SK-N-SH (cell line): Measurements from ENCODE around the gene IRX3. TPM values are rescaled to one million over a fixed set of nuclear protein-coding genes. Genes with fewer than 3 reads are reported as not detected.

Experiments
- CTCF ChIA-PET: fragments of 300-600, 350-600 bp; formaldehyde crosslinking; extraction: SDS; loops from one replicate; lab custom pipeline; 2021; lab: Yijun Ruan, JAX
- POLR2A ChIA-PET: fragments of 350-600 bp; sonication (Branson Sonifier 250); formaldehyde crosslinking; extraction: SDS; loops from one replicate; lab custom pipeline; 2020; ENCODE audit warnings: antibody characterized with exemption, inconsistent platforms; lab: Yijun Ruan, JAX
- DNase-seq: peaks from one replicate; pipeline ENCODE4 v3.0.0; 2012
- H2AFZ ChIP-seq: fragments of 200-600 bp; sonication (generic); 2 replicates; pipeline ENCODE4 v1.8.1; 2016; ENCODE audit warnings: antibody characterized with exemption, mild to moderate bottlenecking, low read depth
- H3F3A ChIP-seq: fragments of 200-600 bp; sonication (generic); replicated peaks from 2 replicates; pipeline ENCODE3; 2016; ENCODE audit warnings: antibody characterized with exemption, mild to moderate bottlenecking; ENCODE audit not compliant: insufficient read depth
- H3K27ac ChIP-seq, 2 experiments: fragments of 200-500 bp in 1 of 2; fragments of 200-600 bp in 1 of 2; sonication (Bioruptor generic) in 1 of 2; sonication (generic), shearing (Covaris generic) in 1 of 2; 2 replicates each; pipeline versions ENCODE4 v1.5.1 to v1.6.1; 2014 to 2016; ENCODE audit warnings: low read depth in 2 of 2, inconsistent platforms in 1 of 2, low read length in 1 of 2, mild to moderate bottlenecking in 1 of 2, mixed read lengths in 1 of 2
- H3K27me3 ChIP-seq: fragments of 200-600 bp; sonication (generic), shearing (Covaris generic); 2 replicates; pipeline ENCODE4 v1.6.1; 2016; ENCODE audit warnings: mixed run types; ENCODE audit not compliant: insufficient read depth
- H3K36me3 ChIP-seq, 2 experiments: fragments of 200-500 bp in 1 of 2; fragments of 200-600 bp in 1 of 2; sonication (Bioruptor generic) in 1 of 2; sonication (generic) in 1 of 2; replicated peaks in 1 of 2; 2 replicates each; pipeline versions ENCODE3 to v1.5.1; 2014 to 2016; ENCODE audit warnings: low read length in 1 of 2, mild to moderate bottlenecking in 1 of 2; ENCODE audit not compliant: insufficient read depth in 2 of 2, control insufficient read depth in 1 of 2
- H3K4me1 ChIP-seq, 2 experiments: fragments of 200-500 bp in 1 of 2; fragments of 200-600 bp in 1 of 2; sonication (Bioruptor generic) in 1 of 2; sonication (generic), shearing (Covaris generic) in 1 of 2; 2 replicates each; pipeline versions ENCODE4 v1.5.1 to v1.6.1; 2014 to 2016; ENCODE audit warnings: low read depth in 1 of 2, low read length in 1 of 2, mixed run types in 1 of 2; ENCODE audit not compliant: insufficient read depth in 2 of 2, control insufficient read depth in 1 of 2
- H3K4me2 ChIP-seq: fragments of 200-600 bp; sonication (generic), shearing (Covaris generic); 2 replicates; pipeline ENCODE4 v1.6.1; 2017; ENCODE audit warnings: mixed run types
- H3K4me3 ChIP-seq, 2 experiments: fragments of 200-500 bp in 1 of 2; fragments of 200-600 bp in 1 of 2; sonication (Bioruptor generic) in 1 of 2; sonication (generic), shearing (Covaris generic) in 1 of 2; 2 replicates each; pipeline versions ENCODE4 v1.5.1 to v1.8.1; 2014 to 2016; ENCODE audit warnings: low read depth in 2 of 2, inconsistent platforms in 1 of 2, low read length in 1 of 2, mild to moderate bottlenecking in 1 of 2, mixed read lengths in 1 of 2, moderate library complexity in 1 of 2
- H3K79me2 ChIP-seq: fragments of 200-600 bp; sonication (generic); 2 replicates; pipeline ENCODE4 v1.8.1; 2017; ENCODE audit warnings: mild to moderate bottlenecking; ENCODE audit not compliant: insufficient read depth
- H3K9ac ChIP-seq: fragments of 200-600 bp; sonication (generic); 2 replicates; pipeline ENCODE4 v1.6.1; 2017; ENCODE audit warnings: mixed run types
- H3K9me2 ChIP-seq: fragments of 200-600 bp; sonication (generic); 2 replicates; pipeline ENCODE4 v1.6.1; 2017; ENCODE audit warnings: mixed run types
- H3K9me3 ChIP-seq: fragments of 200-600 bp; sonication (generic); 2 replicates; pipeline ENCODE4 v1.6.1; 2017; ENCODE audit warnings: mixed run types, mild to moderate bottlenecking, moderate library complexity
- H4K20me1 ChIP-seq: fragments of 200-600 bp; sonication (generic); 2 replicates; pipeline ENCODE4 v1.6.1; 2017; ENCODE audit warnings: mild to moderate bottlenecking, mixed run types; ENCODE audit not compliant: insufficient read depth
- CTCF ChIP-seq: fragments of 200-600 bp; sonication (generic); IDR thresholded peaks from 2 replicates; pipeline ENCODE4 v1.6.1; 2017; ENCODE audit warnings: antibody characterized with exemption, mild to moderate bottlenecking, moderate library complexity
- ELF1 ChIP-seq: IDR thresholded peaks from 2 replicates; pipeline ENCODE4 v1.4.0; 2012
- EZH2phosphoT487 ChIP-seq: fragments of 200-600 bp; sonication (generic); IDR thresholded peaks from 2 replicates; pipeline ENCODE4 v1.6.1; 2017; ENCODE audit warnings: low read depth, mixed run types, mild to moderate bottlenecking, antibody characterized with exemption, moderate library complexity, borderline replicate concordance
- FOXM1 ChIP-seq: IDR thresholded peaks from 2 replicates; pipeline ENCODE4 v1.4.0; 2012; ENCODE audit warnings: low read depth, mild to moderate bottlenecking
- GATA2 ChIP-seq: sonication (generic); formaldehyde crosslinking; IDR thresholded peaks from 2 replicates; pipeline ENCODE4 v1.5.0; 2020; ENCODE audit warnings: mild to moderate bottlenecking, missing genetic modification reagents
- IRF3 ChIP-seq: fragments of 150-350 bp; IDR thresholded peaks from 2 replicates; pipeline ENCODE4 v1.6.1; 2016; ENCODE audit warnings: mild to moderate bottlenecking, low read depth, low read length
- JUND ChIP-seq: IDR thresholded peaks from 2 replicates; pipeline ENCODE4 v1.4.0; 2012
- MAX ChIP-seq: IDR thresholded peaks from 2 replicates; pipeline ENCODE4 v1.4.0; 2012; ENCODE audit warnings: low read depth
- MEF2A ChIP-seq: IDR thresholded peaks from 2 replicates; pipeline ENCODE4 v1.4.0; 2012; ENCODE audit warnings: low read depth, borderline replicate concordance
- MXI1 ChIP-seq: IDR thresholded peaks from 2 replicates; pipeline ENCODE4 v1.6.1; 2012; ENCODE audit warnings: mild to moderate bottlenecking, low read depth, low read length, improper control_type of control experiment
- NFIC ChIP-seq: IDR thresholded peaks from 2 replicates; pipeline ENCODE4 v1.4.0; 2012; ENCODE audit warnings: borderline replicate concordance
- NRF1 ChIP-seq: IDR thresholded peaks from 2 replicates; pipeline ENCODE4 v1.6.1; 2012; ENCODE audit warnings: low read depth, mild to moderate bottlenecking, low read length
- PBX3 ChIP-seq: IDR thresholded peaks from 2 replicates; pipeline ENCODE4; 2012
- POLR2AphosphoS5 ChIP-seq: IDR thresholded peaks from 2 replicates; pipeline ENCODE4 v1.6.1; 2012; ENCODE audit warnings: low read depth, low read length
- RAD21 ChIP-seq: IDR thresholded peaks from 2 replicates; pipeline ENCODE4 v1.6.1; 2012; ENCODE audit warnings: mild to moderate bottlenecking, low read length
- RCOR1 ChIP-seq: fragments of 150-350 bp; IDR thresholded peaks from 2 replicates; pipeline ENCODE4 v1.6.1; 2017; ENCODE audit warnings: antibody characterized with exemption, low read length
- RFX5 ChIP-seq: IDR thresholded peaks from 2 replicates; pipeline ENCODE4 v1.6.1; 2012; ENCODE audit warnings: mild to moderate bottlenecking, improper control_type of control experiment, low read length
- RXRA ChIP-seq: IDR thresholded peaks from 2 replicates; pipeline ENCODE4 v1.4.0; 2012; ENCODE audit warnings: low read depth, mild to moderate bottlenecking, borderline replicate concordance
- SIN3A ChIP-seq: IDR thresholded peaks from 2 replicates; pipeline ENCODE4 v1.6.1; 2012; ENCODE audit warnings: low read depth, mild to moderate bottlenecking, low read length, moderate library complexity, borderline replicate concordance
- SMC3 ChIP-seq: IDR thresholded peaks from 2 replicates; pipeline ENCODE4 v1.6.1; 2012; ENCODE audit warnings: low read depth, low read length, improper control_type of control experiment
- USF2 ChIP-seq: fragments of 150-350 bp; IDR thresholded peaks from 2 replicates; pipeline ENCODE4 v1.6.1; 2017; ENCODE audit warnings: antibody characterized with exemption, low read length, low read depth, borderline replicate concordance
- YY1 ChIP-seq: IDR thresholded peaks from 2 replicates; pipeline ENCODE4 v1.4.0; 2012; ENCODE audit warnings: low read depth, mild to moderate bottlenecking
- ZBTB33 ChIP-seq: IDR thresholded peaks from 2 replicates; pipeline ENCODE4 v1.4.0; 2012; ENCODE audit warnings: low read depth, borderline replicate concordance
- WGBS: methylation state at CpG from one replicate; pipeline ENCODE4 v1.1.6; 2017; ENCODE audit warnings: low lambda C conversion rate; 5-methylcytosine and 5-hydroxymethylcytosine counted together
- polyA plus RNA-seq, 3 experiments: library from polyadenylated mRNA; depleted of rRNA; stranded (reverse); fragments of >200 nt; gene quantifications; 2 replicates each; pipeline ENCODE4 v1.2.3, GENCODE V29; 2012

The IRX3 gene
- polyA plus RNA-seq, 1 of the 3 experiments (the other 2 are of a cell fraction), result 7.1 TPM

- TF ChIP-seq JUND (no peak), PBX3 (no peak), RXRA (no peak), GATA2 (CRISPR knock-in tag) (no peak), YY1 (no peak), EZH2phosphoT487 (no peak), ELF1 (no peak)
- TF ChIP-seq, all 33 proteins: peak for 0
Measured at GRCh38 chr16:54331241-54332002, 44.8 kb upstream of the IRX3 start (continued).

- ChIA-PET POLR2A (no interaction called here), CTCF (no interaction called here)
- Histone ChIP-seq H2AFZ (no peak overlapping the region), H3K4me2 (no peak overlapping the region)
- TF ChIP-seq RAD21 (no peak), CTCF (no peak), MXI1 (no peak), ZBTB33 (no peak), IRF3 (no peak), MAX (no peak), SMC3 (no peak), USF2 (no peak), MEF2A (no peak), NFIC (no peak), FOXM1 (no peak), RCOR1 (no peak), ELF1 (no peak), POLR2AphosphoS5 (no peak), RFX5 (no peak), NRF1 (no peak), SIN3A (no peak), PBX3 (no peak)
- TF ChIP-seq, all 33 proteins: peak for 0
- no peaks in the 10 kb centered on the region for H3K4me1 ChIP-seq
- no peaks in the 10 kb centered on the region for H3K9me3 ChIP-seq
- no peaks in the 10 kb centered on the region for H3F3A ChIP-seq
- no peaks in the 10 kb centered on the region for H3K27me3 ChIP-seq
- no peak for DNase-seq
- 73% methylated on average over 4 of the region's 5 CpGs for WGBS
- no peak overlapping the region for H3K27ac ChIP-seq
- H3K36me3 ChIP-seq, result no peaks in the 10 kb centered on the region
- no peak overlapping the region for H3K9ac ChIP-seq
- H3K9me2 ChIP-seq, result no peaks in the 10 kb centered on the region
- H4K20me1 ChIP-seq, result no peaks in the 10 kb centered on the region
- H3K4me3 ChIP-seq, result no peak overlapping the region
- H3K79me2 ChIP-seq, result no peaks in the 10 kb centered on the region
Measured at GRCh38 chr16:54327609-54328008, 41.0 kb upstream of the IRX3 start.
